Dermis microvascular lymphatic vessel endothelial cell (primary cell): ENCODE results near the gene BNC2. TPM values are rescaled to one million over a fixed set of nuclear protein-coding genes. Genes with fewer than 3 reads are reported as not detected.

Experiments used
- DNase-seq, 2 donors: peaks; one replicate each; pipeline versions ENCODE4 v3.0.0 to v3.0.0-alpha.2; 2010; ENCODE audit warnings: low read depth in 2 of 2
- total RNA-seq: library from RNA; depleted of rRNA; stranded (reverse); fragments of >200 nt; gene quantifications from 2 replicates; pipeline ENCODE4 v1.2.1, GENCODE V29; 2014

BNC2 gene
- total RNA-seq, 1 donor from 2014 or later: 4.5 TPM

DNA sequence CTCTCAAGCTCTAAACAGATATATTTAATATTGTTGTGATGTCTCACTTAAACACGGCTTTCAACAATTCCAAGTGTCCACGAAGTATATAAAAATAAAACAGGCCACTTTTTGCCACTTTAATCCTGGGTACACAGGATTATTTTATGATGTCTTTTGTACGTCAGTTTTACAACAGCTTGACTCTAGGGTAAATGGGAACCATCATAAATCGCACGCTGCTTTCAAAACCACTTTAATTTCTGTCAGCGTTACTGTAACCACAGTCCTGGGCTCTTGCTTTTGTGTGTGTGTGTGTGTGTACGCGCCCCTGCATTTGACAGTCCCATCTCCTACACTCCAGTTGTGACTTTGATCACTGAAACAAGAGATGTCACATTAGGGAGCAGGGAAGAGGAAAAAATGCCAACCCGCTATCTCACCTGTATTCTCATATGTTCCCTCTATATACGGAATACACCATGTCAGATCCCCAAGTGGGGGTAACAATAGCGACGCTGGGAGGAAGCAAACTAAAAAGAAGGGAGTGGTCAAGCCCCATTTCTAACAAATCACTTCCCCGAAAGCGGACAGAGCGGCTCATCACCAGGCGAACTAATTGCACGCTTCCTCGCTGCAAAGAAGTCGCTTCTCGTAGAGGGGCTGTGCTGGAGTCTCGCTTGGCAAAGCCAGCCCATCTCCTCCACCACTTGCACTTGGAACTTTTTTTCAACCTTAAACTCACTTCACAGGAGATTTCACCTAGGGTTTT is 1.2 kb downstream of the BNC2 start:
- DNase-seq: no peak

DNA sequence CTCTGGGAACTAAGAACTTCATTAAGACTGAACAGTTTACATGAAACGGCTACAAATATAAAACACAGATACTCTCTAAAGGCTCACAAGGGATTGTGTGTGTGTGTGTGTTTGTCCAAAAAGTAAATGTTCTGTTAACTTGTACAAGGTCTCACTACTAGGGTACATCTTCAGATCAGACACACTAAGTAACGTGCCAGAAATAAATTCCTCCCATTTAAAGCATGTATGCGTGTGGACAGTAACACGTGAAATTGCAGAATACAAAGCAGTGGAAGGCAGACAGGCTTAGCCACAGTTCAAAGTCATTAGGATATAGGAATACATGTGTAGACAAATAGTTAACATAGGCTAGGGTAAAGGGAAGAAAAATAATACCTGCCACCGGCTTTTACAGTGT is 1.8 kb downstream of the BNC2 start:
- DNase-seq: no peak

DNA sequence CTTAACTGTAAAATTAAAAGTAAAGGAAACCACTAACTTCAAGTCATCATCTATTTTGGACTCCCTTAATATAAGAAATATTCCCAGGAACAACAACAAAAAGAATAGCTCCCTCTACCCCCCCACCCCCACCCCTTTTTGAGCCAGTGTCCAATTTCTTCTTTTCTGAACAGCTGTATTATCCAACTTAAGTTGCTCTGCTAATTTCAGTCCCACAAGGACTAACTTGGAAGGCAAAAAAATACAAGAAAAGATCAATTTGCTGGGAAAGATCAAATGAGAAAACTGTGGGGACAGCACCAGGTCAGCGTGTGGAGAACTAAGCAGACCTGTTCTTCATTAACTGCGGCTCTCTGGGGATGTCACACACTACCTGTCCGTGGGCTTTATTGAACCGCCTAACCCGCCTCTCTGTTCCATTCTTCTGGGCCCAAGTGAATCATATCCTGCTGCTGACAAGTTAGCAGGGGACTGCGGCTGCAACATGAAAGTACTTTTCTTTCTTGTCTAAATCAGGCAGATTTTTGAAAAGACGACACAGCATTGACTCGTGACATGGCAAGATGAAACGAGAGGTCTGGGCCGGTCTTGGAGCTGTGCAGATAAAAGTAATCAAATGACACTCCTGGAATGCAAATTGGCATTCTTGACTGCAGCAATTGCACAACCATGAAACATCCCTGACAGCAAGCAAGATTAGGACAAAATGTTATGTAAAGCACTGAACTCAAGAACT is 2.7 kb downstream of the BNC2 start:
- DNase-seq: peak in 1 of 2 donors; percentile 56

DNA sequence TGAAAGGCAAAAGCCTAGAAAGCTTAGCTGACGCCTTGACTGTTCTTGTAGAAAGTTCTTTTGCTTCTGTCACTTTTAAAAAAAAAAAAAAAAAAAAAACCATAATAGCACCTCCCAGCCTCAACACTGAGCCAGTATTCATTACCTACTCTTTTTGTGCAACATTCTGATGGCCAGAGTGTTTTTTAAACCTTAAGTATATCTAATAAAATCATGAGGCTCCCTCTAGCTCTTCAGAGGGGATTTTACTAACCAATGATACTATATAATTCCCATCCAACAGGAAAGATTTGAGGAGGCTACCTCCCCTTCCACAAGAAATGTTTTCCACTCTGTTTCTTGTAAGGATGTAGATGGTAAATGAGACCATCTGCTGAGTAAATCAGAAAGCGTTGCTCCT is 3.9 kb downstream of the BNC2 start:
- no peak for DNase-seq

DNA sequence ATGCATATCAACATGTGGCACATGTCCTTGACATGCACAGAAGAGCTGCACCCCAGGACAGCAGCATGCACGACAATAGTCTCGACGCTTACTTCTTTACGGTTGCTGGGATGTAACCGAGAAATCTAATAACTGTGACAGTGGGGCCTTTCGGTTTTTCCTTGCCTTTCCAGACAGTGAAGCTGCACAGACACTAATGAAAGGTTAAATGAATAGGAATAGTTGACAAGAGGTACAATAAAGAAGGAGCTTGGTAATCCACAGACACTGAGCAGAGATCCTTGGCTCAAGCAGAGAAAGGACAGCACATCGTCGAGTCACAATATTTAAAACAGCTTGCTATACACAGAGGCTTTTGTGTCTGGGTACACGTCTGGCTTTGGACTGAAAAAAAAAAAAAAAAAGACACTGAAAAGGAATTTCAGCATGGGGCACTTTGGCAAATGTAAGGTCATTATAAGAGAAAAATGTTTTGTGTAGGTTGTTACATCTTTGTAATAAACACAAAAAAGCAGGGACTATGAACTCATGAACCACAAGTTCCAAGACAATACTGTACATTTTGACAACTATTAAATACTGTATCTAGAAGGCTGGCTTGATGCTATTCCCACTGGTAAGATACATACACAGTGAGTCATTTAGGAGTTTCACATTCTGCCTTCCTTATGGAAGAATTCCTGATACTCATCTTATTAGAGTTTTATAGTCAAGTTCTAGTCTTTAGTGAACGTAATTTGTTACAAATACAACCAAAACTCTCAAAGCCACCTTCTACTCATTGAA is 5.6 kb downstream of the BNC2 start:
- DNase-seq: no peak

DNA sequence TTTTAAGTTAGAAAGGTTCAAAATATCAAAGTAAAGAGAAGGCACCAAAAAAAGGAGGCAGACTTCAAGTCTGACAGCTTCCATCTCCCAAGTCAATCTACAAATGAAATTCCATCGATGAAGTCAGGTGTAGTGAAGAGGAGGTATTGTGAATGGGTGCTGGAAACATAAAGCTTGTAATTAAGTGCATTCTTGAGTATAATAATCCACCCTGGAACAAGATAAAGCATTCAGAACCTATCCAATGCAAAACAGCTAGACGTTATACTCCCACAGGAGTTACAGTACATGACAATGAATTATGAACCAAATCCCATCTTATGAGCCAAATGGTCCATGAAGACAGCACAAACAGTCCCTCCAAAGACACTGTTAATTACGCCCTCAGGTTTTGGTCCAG is 22.3 kb downstream of the BNC2 start:
- no peak for DNase-seq

DNA sequence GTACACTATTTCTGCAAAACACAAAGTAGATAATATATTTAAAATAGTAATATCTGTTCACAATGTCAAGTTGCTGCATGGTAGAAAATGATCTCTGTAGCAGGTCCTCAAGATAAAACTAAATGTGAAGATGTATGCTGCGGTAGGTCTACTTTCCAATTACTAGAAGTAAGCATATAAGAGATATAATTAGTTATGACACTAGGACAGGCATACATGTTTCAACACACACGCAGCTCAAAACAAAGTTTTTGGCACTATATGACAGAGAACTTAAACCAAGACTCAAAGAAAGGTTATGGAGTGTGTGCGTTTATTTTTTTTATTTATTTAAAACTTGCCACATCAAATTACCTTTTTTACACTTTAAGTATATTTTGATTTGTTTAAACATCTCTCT is 23.5 kb downstream of the BNC2 start:
- DNase-seq: no peak

DNA sequence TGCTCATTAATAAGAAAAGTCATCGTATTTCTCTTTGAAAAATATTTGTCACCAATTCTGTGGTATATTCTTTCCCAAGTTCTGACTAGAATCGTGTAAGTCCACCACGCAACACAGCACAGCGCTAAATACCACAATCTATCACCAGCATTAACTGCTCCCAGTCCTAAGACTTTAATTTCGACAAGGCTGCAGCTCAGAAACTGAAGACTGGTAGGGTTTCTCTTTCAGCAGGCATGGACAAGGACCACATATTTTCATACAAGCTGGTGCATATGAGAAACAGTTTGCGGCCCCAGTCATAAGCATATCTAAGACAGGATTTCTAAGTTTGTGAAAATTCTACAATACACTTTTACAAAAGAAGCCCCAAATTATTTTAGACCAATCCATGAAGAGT is 24.1 kb downstream of the BNC2 start:
- DNase-seq: no peak

DNA sequence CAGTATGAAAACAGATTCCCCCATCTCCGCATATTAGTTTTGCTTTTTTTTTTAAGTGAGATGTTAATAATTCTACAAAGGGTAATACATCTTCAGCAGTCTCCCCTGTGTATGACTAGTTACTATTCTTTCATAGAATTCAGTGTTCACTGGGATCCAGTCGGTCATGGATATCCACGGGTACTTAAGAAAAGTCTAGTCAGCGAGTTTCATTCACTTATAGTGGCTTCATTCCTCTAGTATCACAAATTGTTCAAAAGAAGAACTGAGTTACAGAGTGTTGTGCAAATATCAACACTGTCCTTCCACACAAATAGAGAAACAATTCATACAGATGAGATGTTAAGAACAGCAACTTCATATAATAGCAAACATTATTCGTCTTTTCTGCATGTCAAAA is 35.7 kb downstream of the BNC2 start:
- DNase-seq: no peak

DNA sequence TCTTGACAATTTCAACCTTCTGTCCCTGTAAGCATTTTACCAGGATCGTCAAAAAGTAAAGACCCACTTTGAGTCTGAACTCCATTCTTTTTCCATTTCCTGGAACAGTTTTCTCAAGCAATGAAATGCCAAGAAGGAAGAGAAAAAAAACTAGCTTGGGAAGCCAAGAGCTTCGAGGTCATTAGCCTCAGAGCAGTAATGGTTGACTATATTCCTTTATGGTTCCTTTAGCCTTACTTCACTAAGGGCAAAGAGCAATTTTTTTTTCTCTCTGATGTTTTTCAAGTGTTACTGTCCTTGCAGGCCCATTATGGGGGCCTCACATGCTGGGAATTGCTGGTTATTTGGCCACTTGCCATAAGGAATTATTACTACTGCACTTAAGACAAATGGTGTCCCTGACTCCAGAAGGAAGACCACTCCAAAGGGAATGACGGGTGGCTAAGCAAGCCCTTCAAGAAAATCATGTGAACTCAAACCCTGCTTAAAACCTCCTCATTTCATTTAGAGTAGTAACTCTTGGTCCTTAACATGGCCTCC is 37.1 kb downstream of the BNC2 start:
- no peak for DNase-seq

DNA sequence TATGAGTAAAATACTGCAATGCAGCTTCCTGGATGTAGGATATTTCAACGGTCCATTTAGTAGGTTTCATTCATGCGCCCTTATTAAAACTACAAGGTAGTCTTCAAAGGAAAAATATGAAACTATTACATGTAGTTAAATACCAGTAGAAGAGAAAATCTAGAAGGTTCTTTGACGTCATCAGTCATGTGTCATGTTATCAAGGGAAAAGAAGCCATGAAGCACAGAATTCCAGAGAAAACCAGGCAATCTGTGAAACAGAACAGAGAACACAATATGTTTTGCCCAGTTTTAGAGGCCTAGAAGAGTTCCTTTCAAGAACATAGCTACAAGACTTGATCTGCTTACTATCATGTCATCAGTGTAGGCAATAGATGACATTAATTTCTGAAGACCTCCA is 38.4 kb downstream of the BNC2 start:
- DNase-seq: no peak

DNA sequence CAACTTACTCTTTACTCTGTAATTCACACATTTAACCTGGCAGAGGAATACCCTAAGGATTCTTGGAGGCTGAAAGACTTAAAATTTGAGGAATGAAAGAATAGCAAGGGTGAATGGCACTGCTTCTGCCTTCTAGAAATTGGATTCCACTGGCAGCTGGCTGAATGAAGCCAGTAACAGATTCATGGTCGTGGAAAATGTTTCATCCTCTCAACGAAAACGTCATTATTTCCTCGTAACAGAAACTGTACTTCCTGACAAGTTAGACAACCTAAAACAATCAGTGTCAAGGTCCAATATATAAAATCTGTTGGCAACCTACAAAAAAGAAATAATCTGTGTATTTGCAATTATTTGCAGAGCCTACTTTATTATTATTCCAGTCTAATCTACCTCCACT is 39.7 kb downstream of the BNC2 start:
- peak in 1 of 2 donors; percentile 3 for DNase-seq

DNA sequence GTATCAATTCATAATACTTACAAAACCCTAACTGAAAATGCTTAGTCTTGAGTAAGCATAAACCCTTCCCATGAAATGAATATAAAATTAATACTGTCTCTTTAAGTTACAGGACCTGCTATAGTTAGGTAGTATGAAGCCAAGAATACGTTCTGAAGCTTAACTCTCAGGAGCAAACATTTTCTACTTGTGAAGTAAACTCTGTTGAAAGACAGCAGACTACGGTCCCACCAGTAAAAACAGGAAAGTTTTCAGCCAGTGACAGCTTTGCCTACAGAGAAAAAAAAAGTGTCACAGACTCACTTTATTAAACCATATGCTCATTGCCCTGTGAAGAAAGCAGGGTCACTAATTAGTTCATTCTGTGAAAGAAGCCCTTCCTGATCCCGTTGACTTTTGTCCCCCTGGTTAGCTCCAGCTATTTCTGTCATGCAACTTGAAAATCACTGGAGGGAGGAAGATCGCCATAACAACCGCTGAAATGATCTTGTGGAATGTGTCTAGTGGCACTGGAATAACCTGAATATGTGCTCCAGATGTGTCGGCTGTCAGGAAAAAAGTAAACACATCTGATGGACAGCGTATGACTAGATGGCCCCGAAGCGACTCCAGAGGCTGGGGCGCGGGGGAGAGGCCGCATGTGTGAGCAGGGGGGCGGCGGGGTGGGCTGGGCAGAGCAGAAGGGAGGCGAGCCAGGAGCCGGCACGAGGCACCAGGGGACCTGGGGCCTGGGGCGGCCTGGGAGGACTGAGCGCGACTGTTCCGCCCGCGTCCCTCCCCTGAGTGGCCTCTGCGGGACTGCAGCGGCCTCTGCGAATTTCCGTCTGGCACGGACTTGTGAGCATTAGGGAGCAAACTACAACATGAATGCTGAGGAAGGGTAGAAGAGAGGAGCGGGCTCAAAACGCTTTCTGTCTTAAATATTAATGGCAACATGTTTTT is 41.9 kb downstream of the BNC2 start:
- peak in 1 of 2 donors; percentile 11 for DNase-seq

DNA sequence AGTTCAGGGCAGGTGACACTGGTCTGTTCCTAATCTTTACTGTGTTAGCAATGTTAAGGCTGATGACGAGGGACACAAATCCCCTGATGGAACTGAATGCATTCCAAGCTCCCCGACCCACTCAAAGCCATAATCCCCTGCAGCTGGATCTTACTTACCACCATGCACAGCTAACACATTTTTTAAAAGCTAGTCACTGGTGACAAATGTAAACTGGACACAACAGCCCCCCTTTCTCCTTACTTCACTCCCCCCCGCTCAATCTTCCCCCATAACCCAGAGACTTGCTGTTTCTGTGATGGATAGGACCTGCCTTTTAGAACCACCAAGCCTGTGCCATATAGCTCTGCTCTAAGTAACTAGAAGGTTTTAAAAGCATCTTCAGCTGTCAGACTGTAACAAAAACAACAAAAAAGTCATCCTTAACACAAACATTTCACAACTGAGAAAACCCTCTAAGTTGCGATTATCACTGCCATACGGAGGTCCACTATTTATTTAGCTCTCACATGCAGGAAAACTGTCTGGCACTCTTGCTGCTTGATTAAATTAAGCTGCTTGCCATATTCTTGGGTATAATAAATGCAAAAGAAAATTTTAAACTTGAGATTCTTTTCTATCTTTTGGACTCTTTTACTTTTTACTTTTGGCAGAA is 44.4 kb downstream of the BNC2 start:
- no peak for DNase-seq

DNA sequence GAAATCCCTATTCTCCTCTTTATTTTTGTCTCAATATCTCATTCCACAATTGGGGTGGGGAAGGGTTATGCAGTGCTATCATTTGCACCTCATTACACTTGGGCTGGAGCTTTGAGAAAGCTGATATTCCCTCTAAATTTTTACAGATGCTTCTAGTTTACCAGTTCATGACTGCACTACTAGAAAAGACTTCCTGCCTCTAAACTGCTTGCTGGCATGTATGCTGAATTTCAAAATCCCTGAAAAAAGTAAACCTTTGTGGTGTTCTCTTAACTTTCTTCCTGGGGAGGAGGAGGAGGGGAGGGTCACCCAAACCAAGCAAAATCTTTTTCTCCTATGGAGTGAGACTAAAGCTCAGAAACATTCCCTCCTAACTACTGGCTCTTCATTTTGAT is 45.1 kb downstream of the BNC2 start:
- no peak for DNase-seq

DNA sequence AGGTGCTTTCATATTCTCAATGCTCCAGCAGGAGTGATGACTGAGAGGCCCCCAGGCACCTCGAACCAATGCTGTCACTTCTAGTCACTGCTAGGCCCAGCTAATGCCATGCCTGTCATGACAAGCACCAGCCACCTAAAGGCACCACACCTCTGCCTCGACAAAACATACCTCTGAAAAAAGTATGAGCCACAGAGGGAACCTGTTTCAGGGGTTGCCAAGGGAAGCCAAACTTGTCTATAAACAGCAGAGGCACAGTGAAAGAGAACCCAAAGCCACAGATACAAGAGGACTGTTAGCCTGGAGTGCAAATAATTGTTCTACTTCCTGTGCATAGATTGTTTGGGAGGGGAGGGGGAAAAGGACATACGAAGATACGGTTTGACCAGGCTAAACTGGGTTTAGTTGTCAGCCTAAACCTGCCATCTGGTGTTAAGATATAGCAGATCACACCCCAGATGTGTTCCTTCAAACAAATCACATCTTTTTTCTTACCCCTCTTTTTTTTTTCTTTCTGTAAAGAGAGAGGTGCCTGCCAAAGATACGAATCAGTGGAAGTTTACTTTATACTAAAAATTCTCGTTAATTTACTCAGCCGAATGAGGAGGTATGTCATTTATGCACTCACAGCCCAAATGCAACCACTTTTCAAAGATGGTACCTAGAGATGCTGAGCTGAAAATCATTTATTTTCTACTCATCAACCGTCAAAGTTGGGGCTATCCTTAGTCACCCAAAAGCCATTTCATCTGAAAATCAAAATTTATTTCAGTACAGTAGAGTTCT is 45.7 kb downstream of the BNC2 start:
- DNase-seq: peak in 1 of 2 donors; percentile 5

DNA sequence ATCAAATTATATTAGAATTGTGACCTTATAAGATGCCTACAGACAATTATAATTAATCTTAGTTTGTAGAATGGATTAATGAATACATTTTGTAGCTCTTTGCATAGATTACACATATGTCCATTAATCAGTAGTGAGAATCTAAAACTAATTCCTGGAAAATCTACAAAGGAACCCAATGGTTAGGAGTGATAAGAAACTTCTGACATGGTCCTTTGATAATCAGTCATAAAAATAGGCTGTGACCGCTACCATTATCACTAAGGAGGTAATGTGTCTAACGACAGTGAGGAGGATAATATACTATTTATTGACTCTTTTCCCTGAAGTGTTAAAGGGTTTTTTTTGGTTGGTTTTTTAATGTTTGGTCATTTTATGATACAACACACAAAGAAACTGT is 46.6 kb downstream of the BNC2 start:
- DNase-seq: no peak

DNA sequence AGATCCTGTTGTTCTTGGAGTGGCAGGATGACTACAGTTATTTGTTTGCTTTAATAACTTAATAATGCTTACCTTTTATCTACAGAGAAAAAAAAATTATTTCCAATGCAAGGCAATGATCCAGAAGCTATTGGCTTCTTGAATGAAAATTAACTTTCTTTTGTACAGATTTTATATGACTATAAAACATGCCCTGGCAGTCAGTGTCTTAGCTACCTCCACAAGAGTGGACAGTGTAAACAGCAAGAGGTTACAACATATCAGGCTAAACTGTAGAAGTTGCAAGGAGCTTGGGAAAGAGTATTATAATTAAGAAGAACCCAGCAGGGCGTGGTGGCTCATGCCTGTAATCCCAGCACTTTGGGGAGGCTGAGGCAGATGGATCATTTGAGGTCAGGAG is 49.1 kb downstream of the BNC2 start:
- no peak for DNase-seq

DNA sequence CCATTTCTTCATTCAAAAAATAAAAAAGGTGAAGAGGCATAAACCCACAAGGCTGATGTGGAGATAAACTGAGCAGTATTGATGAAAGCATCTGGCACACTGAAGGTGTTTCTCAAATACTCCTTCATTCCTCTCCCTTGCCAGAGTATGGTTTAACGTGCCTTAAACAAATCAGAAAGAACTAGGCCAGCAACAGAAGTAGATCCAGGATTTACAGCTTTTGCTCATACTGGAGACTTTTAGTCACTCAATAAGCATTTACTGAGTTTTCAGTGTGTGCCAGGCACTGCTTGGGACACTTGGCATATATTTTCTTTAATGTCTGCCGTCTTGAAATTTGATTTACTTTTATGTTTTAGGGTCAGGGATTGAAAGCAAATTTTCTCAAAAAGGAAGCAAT is 53.0 kb downstream of the BNC2 start:
- no peak for DNase-seq

DNA sequence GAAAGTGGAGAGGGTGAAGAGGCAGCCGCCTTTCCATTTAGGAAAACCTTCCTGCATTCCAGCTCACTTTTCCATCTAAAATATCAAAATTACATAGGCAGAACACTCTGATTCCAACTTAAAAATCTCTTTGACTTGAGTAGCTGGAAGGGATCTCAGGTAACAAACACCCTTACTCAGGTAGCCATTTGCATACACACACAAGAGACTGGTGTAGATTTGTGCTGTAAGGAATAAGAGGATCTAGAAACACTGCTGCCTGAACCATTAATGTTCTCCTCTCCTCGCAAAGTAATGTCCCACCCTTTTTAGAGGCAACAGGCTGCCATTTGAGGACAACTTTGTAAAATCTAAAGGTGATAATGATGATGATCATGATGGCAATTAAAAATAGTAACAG is 53.5 kb downstream of the BNC2 start:
- no peak for DNase-seq
